ENCODE data around the gene EXOC3. TPM values are rescaled to one million over a fixed set of nuclear protein-coding genes. Genes with fewer than 3 reads are reported as not detected.

The EXOC3 gene
- total and polyA plus RNA-seq, 2 of the 8 experiments (the other 6 are each of a cell fraction or from before 2014, with no cell fraction given): 14.4 to 30.0 TPM

DNA sequence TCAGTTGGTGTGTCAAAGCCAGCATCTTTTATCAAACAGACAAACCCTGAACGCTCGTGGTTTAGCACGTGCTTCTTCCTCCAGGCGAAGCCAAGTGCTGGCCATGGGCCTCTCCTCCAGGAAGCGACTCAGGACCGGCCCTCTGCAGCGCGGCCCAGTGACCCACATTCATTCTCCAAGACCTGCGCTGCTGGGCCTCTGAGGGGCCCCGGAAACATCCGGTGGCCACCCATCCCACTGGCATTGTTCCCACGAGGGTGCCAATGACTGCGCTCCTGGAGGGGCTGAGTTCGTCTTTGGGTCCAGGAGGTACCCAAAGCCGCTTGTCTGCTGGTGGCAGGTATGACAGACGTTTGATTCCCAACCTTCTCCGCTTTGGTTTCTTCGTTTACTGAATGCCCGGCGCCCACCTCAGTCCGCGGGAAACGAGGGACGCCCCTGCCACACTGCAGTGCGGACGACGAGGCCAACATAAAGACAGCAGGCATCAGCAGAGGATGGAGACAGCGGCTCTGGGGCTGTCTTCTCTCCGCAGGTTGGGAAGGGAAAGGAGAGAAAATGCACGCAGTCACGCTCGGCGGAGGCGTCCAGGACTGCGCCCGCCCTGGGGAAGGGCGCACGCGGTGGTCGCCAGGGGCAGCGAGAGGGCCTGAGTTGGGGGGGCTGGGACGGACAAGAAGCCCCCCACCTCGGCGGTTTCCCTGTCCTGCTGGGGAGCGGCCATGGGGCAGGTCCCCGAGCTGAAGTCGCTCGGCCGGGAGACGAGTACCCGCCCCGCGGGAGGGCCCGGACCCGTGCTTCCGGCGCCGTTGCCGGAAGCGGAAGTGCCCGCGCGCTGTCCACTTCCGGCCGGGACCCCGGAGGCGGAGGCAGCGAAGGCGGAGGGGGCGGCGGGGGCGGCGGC, at the start of gene EXOC3 (continued):
- TF ChIP-seq, protein P1, sequence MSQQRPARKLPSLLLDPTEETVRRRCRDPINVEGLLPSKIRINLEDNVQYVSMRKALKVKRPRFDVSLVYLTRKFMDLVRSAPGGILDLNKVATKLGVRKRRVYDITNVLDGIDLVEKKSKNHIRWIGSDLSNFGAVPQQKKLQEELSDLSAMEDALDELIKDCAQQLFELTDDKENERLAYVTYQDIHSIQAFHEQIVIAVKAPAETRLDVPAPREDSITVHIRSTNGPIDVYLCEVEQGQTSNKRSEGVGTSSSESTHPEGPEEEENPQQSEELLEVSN (IDR thresholded peaks at IDR 0.05): 0 out of 2 replicates have a peak, but pooled peaks have one; percentile 50
- TF ChIP-seq SIX5 (IDR thresholded peaks at IDR 0.05; ENCODE audit: low read depth, low read length) (no peak), RBBP5 (IDR thresholded peaks at IDR 0.05; ENCODE audit: borderline replicate concordance, low read depth, low read length) (0 out of 2 replicates have a peak, but pooled peaks have one; percentile 61), EGR1 (IDR thresholded peaks at IDR 0.05; ENCODE audit: borderline replicate concordance, low read depth, low read length) (no peak; the same call in 1 of the 2 replicates), POLR2A (IDR thresholded peaks at IDR 0.05; ENCODE audit: control extremely low read depth in 1 of 2, low read depth in 2 of 2, low read length in 2 of 2) (peak in 1 of 2 experiments; percentile 57; a peak in 1 of 3 replicates), TBP (IDR thresholded peaks at IDR 0.05; ENCODE audit: low read depth, low read length) (peak; percentile 43; the same call in 1 of the 2 replicates), JUN (IDR thresholded peaks at IDR 0.05; ENCODE audit: low read depth, low read length) (no peak), SAP30 (IDR thresholded peaks at IDR 0.05; ENCODE audit: insufficient read depth, insufficient replicate concordance, low read length) (peak; percentile 53), CTCF (IDR thresholded peaks at IDR 0.05; ENCODE audit: control extremely low read depth in 1 of 3, insufficient read depth in 1 of 3, low read depth in 1 of 3, low read length in 3 of 3) (peak in 1 of 3 experiments; percentile 1; a peak in 1 of 4 replicates), KDM1A (IDR thresholded peaks at IDR 0.05; ENCODE audit: borderline replicate concordance, low read length) (no peak), TCF12 (IDR thresholded peaks at IDR 0.05; ENCODE audit: low read depth, low read length) (no peak), PHF8 (conservative IDR thresholded peaks at IDR 0.05; ENCODE audit: low read depth, low read length) (peak; percentile 83), TAF1 (IDR thresholded peaks at IDR 0.05; ENCODE audit: low read depth, low read length) (peak; percentile 51; the same call in 1 of the 2 replicates), RNF2 (IDR thresholded peaks at IDR 0.05; ENCODE audit: borderline replicate concordance, low read depth, low read length, missing control alignments, poor library complexity, severe bottlenecking) (peak; percentile 56), ASH2L (IDR thresholded peaks at IDR 0.05; ENCODE audit: low read length) (peak; percentile 60), RXRA (IDR thresholded peaks at IDR 0.05; ENCODE audit: insufficient read depth, low read depth, low read length) (no peak), GABPA (IDR thresholded peaks at IDR 0.05; ENCODE audit: borderline replicate concordance, insufficient read depth, low read length) (peak; percentile 98), KDM4A (IDR thresholded peaks at IDR 0.05; ENCODE audit: low read depth, low read length, severe bottlenecking) (peak; percentile 98)
- TF ChIP-seq, protein P2, sequence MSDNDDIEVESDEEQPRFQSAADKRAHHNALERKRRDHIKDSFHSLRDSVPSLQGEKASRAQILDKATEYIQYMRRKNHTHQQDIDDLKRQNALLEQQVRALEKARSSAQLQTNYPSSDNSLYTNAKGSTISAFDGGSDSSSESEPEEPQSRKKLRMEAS (IDR thresholded peaks at IDR 0.05): peak; percentile 59
